Activated CD8-positive, alpha-beta T cell treated with anti-CD3 and anti-CD28 coated beads, Interleukin-2, amount 10 ng/mL, durations not matched to agents 7 days and 5 days (primary cell): ENCODE data around the gene RBMS3. TPM values are rescaled to one million over a fixed set of nuclear protein-coding genes. Genes with fewer than 3 reads are reported as not detected.

Experiments used
- ATAC-seq: fragments of 150-1000 bp; cut with Tn5 transposase; one replicate; pipeline ENCODE4 v1.10.0; 2021; ENCODE audit warnings: moderate library complexity
- CTCF ChIA-PET: fragments of 350-600 bp; sonication (Branson Sonifier 250); formaldehyde crosslinking; loops from one replicate; lab custom pipeline; 2021; ENCODE audit warnings: antibody characterized with exemption; lab: Charles Lee
- POLR2A ChIA-PET: fragments of 350-600 bp; sonication (Branson Sonifier 250); formaldehyde crosslinking; loops from one replicate; lab custom pipeline; 2021; ENCODE audit warnings: antibody characterized with exemption; lab: Charles Lee
- DNase-seq: peaks from one replicate; pipeline ENCODE4 v3.0.0-alpha.2; 2020
- H3K27ac Mint-ChIP-seq: one replicate; pipeline ENCODE4 v1.8.0; 2021; ENCODE audit warnings: mild to moderate bottlenecking, mixed read lengths
- H3K27me3 Mint-ChIP-seq: one replicate; pipeline ENCODE4 v1.8.0; 2021; ENCODE audit warnings: low read depth, mixed read lengths
- H3K36me3 Mint-ChIP-seq: one replicate; pipeline ENCODE4 v1.8.0; 2021; ENCODE audit warnings: low read depth, mixed read lengths
- H3K4me1 Mint-ChIP-seq: one replicate; pipeline ENCODE4 v1.8.0; 2021; ENCODE audit warnings: low read depth, mixed read lengths
- H3K4me3 Mint-ChIP-seq: one replicate; pipeline ENCODE4 v1.8.0; 2021; ENCODE audit warnings: mild to moderate bottlenecking, mixed read lengths
- H3K9me3 Mint-ChIP-seq: one replicate; pipeline ENCODE4 v1.8.0; 2022; ENCODE audit warnings: mixed read lengths; ENCODE audit not compliant: insufficient read depth
- total RNA-seq, 2 experiments: library from RNA; stranded (reverse); gene quantifications; one replicate each; pipeline ENCODE4 v1.2.3, GENCODE V29; 2021

Gene RBMS3
- total RNA-seq, 2 experiments from 2014 or later, result 0.11 to 0.29 TPM

- ChIA-PET POLR2A (no interaction called here), CTCF (no interaction called here)
- H3K27ac Mint-ChIP-seq, result no peak overlapping the region
- DNase-seq, result no peak
- H3K27me3 Mint-ChIP-seq, result peaks cover 8% of the 10 kb centered on the region
- no peak for ATAC-seq
- H3K36me3 Mint-ChIP-seq, result no peaks in the 10 kb centered on the region
- H3K4me1 Mint-ChIP-seq, result no peaks in the 10 kb centered on the region
- H3K9me3 Mint-ChIP-seq, result no peaks in the 10 kb centered on the region
- no peak overlapping the region for H3K4me3 Mint-ChIP-seq
Measured at GRCh38 chr3:29976871-29977270, 696.0 kb downstream of the RBMS3 start.

- DNase-seq (no peak), ATAC-seq (no peak)
- Mint-ChIP-seq H3K36me3 (no peaks in the 10 kb centered on the region), H3K9me3 (no peaks in the 10 kb centered on the region), H3K27ac (no peak overlapping the region), H3K4me1 (no peaks in the 10 kb centered on the region), H3K27me3 (peaks cover 8% of the 10 kb centered on the region), H3K4me3 (no peak overlapping the region)
- POLR2A ChIA-PET, result no interaction called here
- CTCF ChIA-PET, result no interaction called here
Measured at GRCh38 chr3:29977360-29977759, 696.5 kb downstream of the RBMS3 start.

GRCh38 chr3:29978036-29978435 lies 697.2 kb downstream of the RBMS3 start:
- no peaks in the 10 kb centered on the region for H3K9me3 Mint-ChIP-seq
- no peak overlapping the region for H3K4me3 Mint-ChIP-seq
- no peak for ATAC-seq
- ChIA-PET POLR2A (no interaction called here), CTCF (no interaction called here)
- H3K27me3 Mint-ChIP-seq, result peaks cover 10% of the 10 kb centered on the region
- DNase-seq, result no peak
- no peaks in the 10 kb centered on the region for H3K36me3 Mint-ChIP-seq
- no peak overlapping the region for H3K27ac Mint-ChIP-seq
- H3K4me1 Mint-ChIP-seq, result no peaks in the 10 kb centered on the region

GRCh38 chr3:29991198-29991597 lies 710.3 kb downstream of the RBMS3 start:
- peaks cover 3% of the 10 kb centered on the region for H3K27me3 Mint-ChIP-seq
- no peak overlapping the region for H3K4me3 Mint-ChIP-seq
- H3K4me1 Mint-ChIP-seq, result no peaks in the 10 kb centered on the region
- ATAC-seq (no peak), DNase-seq (no peak)
- no peaks in the 10 kb centered on the region for H3K36me3 Mint-ChIP-seq
- POLR2A ChIA-PET, result no interaction called here
- no peaks in the 10 kb centered on the region for H3K9me3 Mint-ChIP-seq
- CTCF ChIA-PET, result no interaction called here
- no peak overlapping the region for H3K27ac Mint-ChIP-seq

- DNase-seq, result no peak
- ATAC-seq, result no peak
- POLR2A ChIA-PET, result no interaction called here
- CTCF ChIA-PET, result interaction anchor here (1.2 to 2.4 kb wide), 2 partner anchors 9 to 787 kb away, joined by 3 to 11 read pairs; no protein-coding TSS in a partner anchor
- H3K36me3 Mint-ChIP-seq, result no peaks in the 10 kb centered on the region
- H3K4me3 Mint-ChIP-seq, result no peak overlapping the region
- no peaks in the 10 kb centered on the region for H3K9me3 Mint-ChIP-seq
- no peak overlapping the region for H3K27ac Mint-ChIP-seq
- no peaks in the 10 kb centered on the region for H3K27me3 Mint-ChIP-seq
- peaks cover 3% of the 10 kb centered on the region for H3K4me1 Mint-ChIP-seq
Measured at GRCh38 chr3:30002797-30003196, 721.9 kb downstream of the RBMS3 start.

- ChIA-PET POLR2A (no interaction called here), CTCF (no interaction called here)
- H3K4me3 Mint-ChIP-seq, result no peak overlapping the region
- ATAC-seq (no peak), DNase-seq (no peak)
- no peak overlapping the region for H3K27ac Mint-ChIP-seq
- H3K9me3 Mint-ChIP-seq, result no peaks in the 10 kb centered on the region
- H3K4me1 Mint-ChIP-seq, result peaks cover 3% of the 10 kb centered on the region
- H3K27me3 Mint-ChIP-seq, result no peaks in the 10 kb centered on the region
- no peaks in the 10 kb centered on the region for H3K36me3 Mint-ChIP-seq
Measured at GRCh38 chr3:30003741-30004140, 722.9 kb downstream of the RBMS3 start.

- Mint-ChIP-seq H3K36me3 (no peaks in the 10 kb centered on the region), H3K27me3 (no peaks in the 10 kb centered on the region), H3K4me3 (no peak overlapping the region), H3K4me1 (peaks cover 3% of the 10 kb centered on the region), H3K9me3 (no peaks in the 10 kb centered on the region), H3K27ac (no peak overlapping the region)
- ChIA-PET POLR2A (no interaction called here), CTCF (no interaction called here)
- DNase-seq (no peak), ATAC-seq (no peak)
Measured at GRCh38 chr3:30004481-30004880, 723.6 kb downstream of the RBMS3 start.

GRCh38 chr3:30006111-30006510 lies 725.2 kb downstream of the RBMS3 start:
- no peak for DNase-seq
- H3K4me3 Mint-ChIP-seq, result no peak overlapping the region
- no peak overlapping the region for H3K27ac Mint-ChIP-seq
- H3K4me1 Mint-ChIP-seq, result peaks cover 3% of the 10 kb centered on the region
- no peak for ATAC-seq
- CTCF ChIA-PET, result no interaction called here
- H3K9me3 Mint-ChIP-seq, result no peaks in the 10 kb centered on the region
- no peaks in the 10 kb centered on the region for H3K36me3 Mint-ChIP-seq
- POLR2A ChIA-PET, result no interaction called here
- no peaks in the 10 kb centered on the region for H3K27me3 Mint-ChIP-seq

- POLR2A ChIA-PET, result no interaction called here
- H3K36me3 Mint-ChIP-seq, result no peaks in the 10 kb centered on the region
- DNase-seq (no peak), ATAC-seq (no peak)
- no peak overlapping the region for H3K27ac Mint-ChIP-seq
- H3K4me3 Mint-ChIP-seq, result no peak overlapping the region
- H3K9me3 Mint-ChIP-seq, result no peaks in the 10 kb centered on the region
- H3K27me3 Mint-ChIP-seq, result no peaks in the 10 kb centered on the region
- CTCF ChIA-PET, result no interaction called here
- peaks cover 3% of the 10 kb centered on the region for H3K4me1 Mint-ChIP-seq
Measured at GRCh38 chr3:30007668-30008067, 726.8 kb downstream of the RBMS3 start.

GRCh38 chr3:30011237-30011803 lies 730.4 kb downstream of the RBMS3 start:
- POLR2A ChIA-PET, result no interaction called here
- no peak for DNase-seq

GRCh38 chr3:30012941-30013543 lies 732.2 kb downstream of the RBMS3 start:
- DNase-seq (peak; percentile 63), ATAC-seq (no peak)
- H3K9me3 Mint-ChIP-seq, result no peaks in the 10 kb centered on the region
- H3K4me3 Mint-ChIP-seq, result no peak overlapping the region
- POLR2A ChIA-PET, result no interaction called here
- no peaks in the 10 kb centered on the region for H3K36me3 Mint-ChIP-seq
- H3K4me1 Mint-ChIP-seq, result no peaks in the 10 kb centered on the region
- no peak overlapping the region for H3K27ac Mint-ChIP-seq
- CTCF ChIA-PET, result interaction anchor here (0.6 to 2.6 kb wide), 20 partner anchors 9 to 1118 kb away, joined by 3 to 25 read pairs (median 3); no protein-coding TSS in a partner anchor
- H3K27me3 Mint-ChIP-seq, result peaks cover 4% of the 10 kb centered on the region

More at GRCh38 chr3:30011237-30011803, 730.4 kb downstream of the RBMS3 start:
- Mint-ChIP-seq H3K36me3 (no peaks in the 10 kb centered on the region), H3K4me1 (peaks cover 3% of the 10 kb centered on the region), H3K27ac (no peak overlapping the region), H3K4me3 (no peak overlapping the region), H3K27me3 (peaks cover 3% of the 10 kb centered on the region), H3K9me3 (no peaks in the 10 kb centered on the region)
- ATAC-seq, result no peak
- CTCF ChIA-PET, result interaction anchor here (0.7 to 2.6 kb wide), 9 partner anchors 9 to 740 kb away, joined by 3 to 25 read pairs (median 5); no protein-coding TSS in a partner anchor

- POLR2A ChIA-PET, result no interaction called here
- DNase-seq (no peak), ATAC-seq (no peak)
- no peaks in the 10 kb centered on the region for H3K36me3 Mint-ChIP-seq
- no peak overlapping the region for H3K27ac Mint-ChIP-seq
- peaks cover 18% of the 10 kb centered on the region for H3K27me3 Mint-ChIP-seq
- H3K4me1 Mint-ChIP-seq, result no peaks in the 10 kb centered on the region
- no peak overlapping the region for H3K4me3 Mint-ChIP-seq
- CTCF ChIA-PET, result interaction anchor here (0.9 kb wide), 1 partner anchor 302 kb away, joined by 3 read pairs; no protein-coding TSS in a partner anchor
- H3K9me3 Mint-ChIP-seq, result no peaks in the 10 kb centered on the region
Measured at GRCh38 chr3:30017901-30018300, 737.0 kb downstream of the RBMS3 start.
